HepG2 (cell line): ENCODE measurements around the gene ITIH2. TPM values are rescaled to one million over a fixed set of nuclear protein-coding genes. Genes with fewer than 3 reads are reported as not detected.

Source experiments
- ATAC-seq: fragments of 200-7000 bp; cut with Tn5 transposase; 3 replicates; pipeline ENCODE4 v1.9.1; 2020; ENCODE audit warnings: mild to moderate bottlenecking, moderate library complexity
- BruUV-seq: library from RNA; stranded (reverse); fragments of 400-500 nt; replicated peaks from 2 replicates; lab custom pipeline; 2021; lab: Mats Ljungman, UMichigan
- CTCF ChIA-PET: fragments of 300-600 bp; formaldehyde crosslinking; extraction: SDS; loops from one replicate; lab custom pipeline; 2021; ENCODE audit warnings: low total read pairs, inconsistent platforms, low intra/inter-chr PET ratio; lab: Yijun Ruan, JAX
- POLR2A ChIA-PET: fragments of 350-600 bp; sonication (Branson Sonifier 250); formaldehyde crosslinking; loops from one replicate; lab custom pipeline; 2020; ENCODE audit warnings: antibody characterized with exemption, inconsistent platforms; lab: Yijun Ruan, JAX
- DNase-seq: peaks from one replicate; pipeline ENCODE4 v3.0.0-alpha.2; 2015; ENCODE audit warnings: low spot score
- FAIRE-seq: peaks from 3 replicates; lab custom pipeline; 2011; peaks lifted over from hg19 to GRCh38; lab: Jason Lieb, UNC
- H2AFZ ChIP-seq: one replicate; pipeline ENCODE4 v1.6.1; 2011; ENCODE audit warnings: low read length, inconsistent platforms
- H3K27ac ChIP-seq: fragments of 300-600 bp; 3 replicates; pipeline ENCODE4 v1.8.0; 2011; ENCODE audit warnings: mixed run types, mild to moderate bottlenecking, mixed read lengths, low read length, inconsistent platforms; ENCODE audit not compliant: insufficient read depth; ENCODE audit errors: extremely low read length
- H3K27me3 ChIP-seq, 2 experiments: fragments of 200-600 bp in 1 of 2; 2 replicates in 1 of 2; 3 replicates in 1 of 2; pipeline versions ENCODE4 v1.6.0 to v1.8.0; 2011; ENCODE audit warnings: low read length in 2 of 2, mild to moderate bottlenecking in 2 of 2, moderate library complexity in 2 of 2, inconsistent platforms in 1 of 2; ENCODE audit not compliant: insufficient read depth in 2 of 2, control insufficient read depth in 1 of 2
- H3K36me3 ChIP-seq, 2 experiments: fragments of 200-600 bp in 1 of 2; replicated peaks in 1 of 2; 2 replicates in 1 of 2; 3 replicates in 1 of 2; pipeline versions ENCODE4 v1.5.1 to v1.8.0; 2011; ENCODE audit warnings: low read length in 2 of 2, inconsistent platforms in 1 of 2; ENCODE audit not compliant: insufficient read depth in 2 of 2, control insufficient read depth in 1 of 2
- H3K4me1 ChIP-seq: 2 replicates; pipeline ENCODE4 v1.5.1; 2012; ENCODE audit warnings: low read length, inconsistent platforms; ENCODE audit not compliant: insufficient read depth
- H3K4me2 ChIP-seq: 2 replicates; pipeline ENCODE4 v1.6.0; 2011; ENCODE audit warnings: low read depth, low read length, inconsistent platforms
- H3K4me3 ChIP-seq, 3 experiments: fragments of 200-600 bp in 1 of 3; sonication (generic), shearing (Covaris generic) in 1 of 3; replicated peaks in 1 of 3; 2 replicates each; pipeline ENCODE4 v1.5.1; 2011 to 2016; ENCODE audit warnings: low read length in 3 of 3, inconsistent platforms in 2 of 3, low read depth in 2 of 3, mild to moderate bottlenecking in 2 of 3, control low read depth in 1 of 3, mixed read lengths in 1 of 3; ENCODE audit not compliant: insufficient read depth in 1 of 3
- H3K79me2 ChIP-seq: one replicate; pipeline ENCODE4 v1.6.1; 2011; ENCODE audit warnings: low read length, inconsistent platforms; ENCODE audit not compliant: insufficient read depth
- H3K9ac ChIP-seq: 2 replicates; pipeline ENCODE4 v1.6.0; 2011; ENCODE audit warnings: mild to moderate bottlenecking, low read depth, low read length, inconsistent platforms; ENCODE audit not compliant: insufficient read depth
- H3K9me3 ChIP-seq: 2 replicates; pipeline ENCODE4 v1.5.1; 2012; ENCODE audit warnings: mild to moderate bottlenecking, low read length
- H4K20me1 ChIP-seq: 2 replicates; pipeline ENCODE4 v1.6.0; 2011; ENCODE audit warnings: inconsistent platforms, mild to moderate bottlenecking, low read length, moderate library complexity; ENCODE audit not compliant: insufficient read depth
- BCL6 ChIP-seq: IDR thresholded peaks from 2 replicates; pipeline ENCODE4 v1.6.1; 2016; ENCODE audit warnings: missing genetic modification reagents, missing compliant biosample characterization
- RBFOX2 ChIP-seq: fragments of 200-400 bp; formaldehyde crosslinking; IDR thresholded peaks from 2 replicates; pipeline ENCODE4 v1.6.1; 2017; ENCODE audit warnings: low read depth, mild to moderate bottlenecking, low read length
- TSC22D2 ChIP-seq: sonication (generic); formaldehyde crosslinking; IDR thresholded peaks from 2 replicates; pipeline ENCODE4 v1.5.1; 2020; ENCODE audit warnings: missing genetic modification reagents, mild to moderate bottlenecking, borderline replicate concordance
- ZNF652 ChIP-seq: IDR thresholded peaks from 2 replicates; pipeline ENCODE4 v1.6.1; 2016; ENCODE audit warnings: low read depth, borderline replicate concordance
- WGBS: methylation state at CpG from one replicate; pipeline ENCODE4 v1.1.6; 2017; ENCODE audit warnings: low lambda C conversion rate; 5-methylcytosine and 5-hydroxymethylcytosine counted together
- in situ Hi-C: cut with HindIII; loops from 2 replicates; pipeline ENCODE4 v1.10.0; 2017; ENCODE audit warnings: low pct_unique_long_range_greater_than_20kb; ENCODE audit not compliant: extremely low pct_ligation_motif_present
- intact Hi-C: fragments of 100-400 bp; cut with micrococcal nuclease; formaldehyde crosslinking; loops from one replicate; pipeline ENCODE4 v1.10.0; 2022; ENCODE audit not compliant: unreplicated experiment
- polyA plus RNA-seq, 8 experiments: library from polyadenylated mRNA; depleted of rRNA in 3 of 8; stranded (reverse) in 7 of 8; unstranded in 1 of 8; fragments of >200 nt; fragmentation: Illumina TruSeq in 4 of 8; extraction: Trizol in 4 of 8; gene quantifications; 2 replicates each; pipeline versions ENCODE4 v1.2.1 to v1.2.3, GENCODE V29; 2011 to 2016; ENCODE audit warnings: low read depth in 4 of 8, missing spikeins in 1 of 8, mixed read lengths in 1 of 8; ENCODE audit not compliant: insufficient read depth in 1 of 8
- total RNA-seq, 5 experiments: library from RNA; depleted of rRNA; stranded (reverse); fragments of >200 nt; fragmentation: Illumina TruSeq; extraction: Trizol; gene quantifications; 2 replicates each; pipeline ENCODE4 v1.2.3, GENCODE V29; 2016; ENCODE audit warnings: low read depth in 1 of 5
- TF ChIP-seq, protein P1 (sequence below): sonication (generic); formaldehyde crosslinking; IDR thresholded peaks from 2 replicates; pipeline ENCODE4 v1.4.0; 2020; ENCODE audit warnings: low read depth, missing genetic modification reagents
- TF ChIP-seq, protein P2 (sequence below): sonication (generic); formaldehyde crosslinking; IDR thresholded peaks from 2 replicates; pipeline ENCODE4 v1.4.0; 2020; ENCODE audit warnings: mild to moderate bottlenecking, missing genetic modification reagents
- TF ChIP-seq, protein P3 (sequence below): sonication (generic); formaldehyde crosslinking; IDR thresholded peaks from 2 replicates; pipeline ENCODE4 v1.4.0; 2020; ENCODE audit warnings: missing genetic modification reagents, borderline replicate concordance

Gene ITIH2
- total and polyA plus RNA-seq, 2 of the 13 experiments (the other 11 are each of a cell fraction or from before 2014, with no cell fraction given) = 1,197 to 1,427 TPM

DNA sequence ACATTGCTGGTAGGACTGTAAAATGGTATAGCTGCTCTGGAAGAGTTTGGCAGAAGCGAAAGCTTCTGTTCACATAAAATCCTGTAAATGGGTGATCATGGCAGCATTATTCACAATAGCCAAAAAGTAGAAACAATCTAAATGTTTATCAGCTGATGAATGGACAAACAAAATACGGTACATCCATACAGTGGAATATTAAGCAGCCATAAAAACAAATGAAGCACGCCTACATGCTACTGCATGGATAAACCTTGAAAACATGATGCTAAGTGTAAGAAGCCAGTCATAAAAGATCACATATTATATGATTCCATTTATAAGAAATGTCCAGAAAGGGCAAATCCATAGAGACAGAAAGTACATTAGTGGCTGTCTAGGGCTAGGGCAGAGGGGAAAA is 52.0 kb downstream of the ITIH2 start:
- no TSS peak for BruUV-seq
- H3K9ac ChIP-seq = no peak overlapping the region
- no peaks in the 10 kb centered on the region for H3K27me3 ChIP-seq
- no peaks in the 10 kb centered on the region for H3K4me1 ChIP-seq
- intact Hi-C loops (loop anchor here (5.0 kb wide), 1 partner anchor 62 kb away; the partner anchor contains the start of gene TAF3), in situ Hi-C loops (loop anchor here (25.0 kb wide), 1 partner anchor 1557 kb away; no protein-coding TSS in a partner anchor)
- no peak overlapping the region for H3K4me2 ChIP-seq
- peaks cover 10 to 62% of the 10 kb centered on the region in 2 experiments for H3K36me3 ChIP-seq
- DNase-seq = no peak
- no peak overlapping the region for H3K27ac ChIP-seq
- H3K9me3 ChIP-seq = no peaks in the 10 kb centered on the region
- ChIA-PET POLR2A (no interaction called here), CTCF (no interaction called here)
- 95% methylated on average over 3 of the region's 3 CpGs for WGBS
- no peak overlapping the region for H3K4me3 ChIP-seq
- ATAC-seq = no peak
- TF ChIP-seq, protein P1, sequence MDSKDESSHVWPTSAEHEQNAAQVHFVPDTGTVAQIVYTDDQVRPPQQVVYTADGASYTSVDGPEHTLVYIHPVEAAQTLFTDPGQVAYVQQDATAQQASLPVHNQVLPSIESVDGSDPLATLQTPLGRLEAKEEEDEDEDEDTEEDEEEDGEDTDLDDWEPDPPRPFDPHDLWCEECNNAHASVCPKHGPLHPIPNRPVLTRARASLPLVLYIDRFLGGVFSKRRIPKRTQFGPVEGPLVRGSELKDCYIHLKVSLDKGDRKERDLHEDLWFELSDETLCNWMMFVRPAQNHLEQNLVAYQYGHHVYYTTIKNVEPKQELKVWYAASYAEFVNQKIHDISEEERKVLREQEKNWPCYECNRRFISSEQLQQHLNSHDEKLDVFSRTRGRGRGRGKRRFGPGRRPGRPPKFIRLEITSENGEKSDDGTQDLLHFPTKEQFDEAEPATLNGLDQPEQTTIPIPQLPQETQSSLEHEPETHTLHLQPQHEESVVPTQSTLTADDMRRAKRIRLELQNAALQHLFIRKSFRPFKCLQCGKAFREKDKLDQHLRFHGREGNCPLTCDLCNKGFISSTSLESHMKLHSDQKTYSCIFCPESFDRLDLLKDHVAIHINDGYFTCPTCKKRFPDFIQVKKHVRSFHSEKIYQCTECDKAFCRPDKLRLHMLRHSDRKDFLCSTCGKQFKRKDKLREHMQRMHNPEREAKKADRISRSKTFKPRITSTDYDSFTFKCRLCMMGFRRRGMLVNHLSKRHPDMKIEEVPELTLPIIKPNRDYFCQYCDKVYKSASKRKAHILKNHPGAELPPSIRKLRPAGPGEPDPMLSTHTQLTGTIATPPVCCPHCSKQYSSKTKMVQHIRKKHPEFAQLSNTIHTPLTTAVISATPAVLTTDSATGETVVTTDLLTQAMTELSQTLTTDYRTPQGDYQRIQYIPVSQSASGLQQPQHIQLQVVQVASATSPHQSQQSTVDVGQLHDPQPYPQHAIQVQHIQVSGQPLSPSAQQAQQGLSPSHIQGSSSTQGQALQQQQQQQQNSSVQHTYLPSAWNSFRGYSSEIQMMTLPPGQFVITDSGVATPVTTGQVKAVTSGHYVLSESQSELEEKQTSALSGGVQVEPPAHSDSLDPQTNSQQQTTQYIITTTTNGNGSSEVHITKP (CRISPR knock-in tag) = no peak
- no peak for TF ChIP-seq ZNF652 (CRISPR knock-in tag)
- TF ChIP-seq TSC22D2 (CRISPR knock-in tag) = no peak
- TF ChIP-seq, protein P2, sequence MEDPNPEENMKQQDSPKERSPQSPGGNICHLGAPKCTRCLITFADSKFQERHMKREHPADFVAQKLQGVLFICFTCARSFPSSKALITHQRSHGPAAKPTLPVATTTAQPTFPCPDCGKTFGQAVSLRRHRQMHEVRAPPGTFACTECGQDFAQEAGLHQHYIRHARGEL (CRISPR knock-in tag) = no peak
- 0 out of 2 replicates have a peak, but pooled peaks have one; percentile 12 for TF ChIP-seq RBFOX2
- TF ChIP-seq, protein P3, sequence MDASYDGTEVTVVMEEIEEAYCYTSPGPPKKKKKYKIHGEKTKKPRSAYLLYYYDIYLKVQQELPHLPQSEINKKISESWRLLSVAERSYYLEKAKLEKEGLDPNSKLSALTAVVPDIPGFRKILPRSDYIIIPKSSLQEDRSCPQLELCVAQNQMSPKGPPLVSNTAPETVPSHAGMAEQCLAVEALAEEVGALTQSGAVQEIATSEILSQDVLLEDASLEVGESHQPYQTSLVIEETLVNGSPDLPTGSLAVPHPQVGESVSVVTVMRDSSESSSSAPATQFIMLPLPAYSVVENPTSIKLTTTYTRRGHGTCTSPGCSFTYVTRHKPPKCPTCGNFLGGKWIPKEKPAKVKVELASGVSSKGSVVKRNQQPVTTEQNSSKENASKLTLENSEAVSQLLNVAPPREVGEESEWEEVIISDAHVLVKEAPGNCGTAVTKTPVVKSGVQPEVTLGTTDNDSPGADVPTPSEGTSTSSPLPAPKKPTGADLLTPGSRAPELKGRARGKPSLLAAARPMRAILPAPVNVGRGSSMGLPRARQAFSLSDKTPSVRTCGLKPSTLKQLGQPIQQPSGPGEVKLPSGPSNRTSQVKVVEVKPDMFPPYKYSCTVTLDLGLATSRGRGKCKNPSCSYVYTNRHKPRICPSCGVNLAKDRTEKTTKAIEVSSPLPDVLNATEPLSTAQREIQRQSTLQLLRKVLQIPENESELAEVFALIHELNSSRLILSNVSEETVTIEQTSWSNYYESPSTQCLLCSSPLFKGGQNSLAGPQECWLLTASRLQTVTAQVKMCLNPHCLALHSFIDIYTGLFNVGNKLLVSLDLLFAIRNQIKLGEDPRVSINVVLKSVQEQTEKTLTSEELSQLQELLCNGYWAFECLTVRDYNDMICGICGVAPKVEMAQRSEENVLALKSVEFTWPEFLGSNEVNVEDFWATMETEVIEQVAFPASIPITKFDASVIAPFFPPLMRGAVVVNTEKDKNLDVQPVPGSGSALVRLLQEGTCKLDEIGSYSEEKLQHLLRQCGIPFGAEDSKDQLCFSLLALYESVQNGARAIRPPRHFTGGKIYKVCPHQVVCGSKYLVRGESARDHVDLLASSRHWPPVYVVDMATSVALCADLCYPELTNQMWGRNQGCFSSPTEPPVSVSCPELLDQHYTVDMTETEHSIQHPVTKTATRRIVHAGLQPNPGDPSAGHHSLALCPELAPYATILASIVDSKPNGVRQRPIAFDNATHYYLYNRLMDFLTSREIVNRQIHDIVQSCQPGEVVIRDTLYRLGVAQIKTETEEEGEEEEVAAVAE (CRISPR knock-in tag) = no peak
- no peak for TF ChIP-seq BCL6
- H4K20me1 ChIP-seq = no peaks in the 10 kb centered on the region
- H2AFZ ChIP-seq = no peak overlapping the region
- H3K79me2 ChIP-seq = no peaks in the 10 kb centered on the region
- FAIRE-seq = no peak
